ENCODE data around the gene TCAP.

Gene TCAP

DNA sequence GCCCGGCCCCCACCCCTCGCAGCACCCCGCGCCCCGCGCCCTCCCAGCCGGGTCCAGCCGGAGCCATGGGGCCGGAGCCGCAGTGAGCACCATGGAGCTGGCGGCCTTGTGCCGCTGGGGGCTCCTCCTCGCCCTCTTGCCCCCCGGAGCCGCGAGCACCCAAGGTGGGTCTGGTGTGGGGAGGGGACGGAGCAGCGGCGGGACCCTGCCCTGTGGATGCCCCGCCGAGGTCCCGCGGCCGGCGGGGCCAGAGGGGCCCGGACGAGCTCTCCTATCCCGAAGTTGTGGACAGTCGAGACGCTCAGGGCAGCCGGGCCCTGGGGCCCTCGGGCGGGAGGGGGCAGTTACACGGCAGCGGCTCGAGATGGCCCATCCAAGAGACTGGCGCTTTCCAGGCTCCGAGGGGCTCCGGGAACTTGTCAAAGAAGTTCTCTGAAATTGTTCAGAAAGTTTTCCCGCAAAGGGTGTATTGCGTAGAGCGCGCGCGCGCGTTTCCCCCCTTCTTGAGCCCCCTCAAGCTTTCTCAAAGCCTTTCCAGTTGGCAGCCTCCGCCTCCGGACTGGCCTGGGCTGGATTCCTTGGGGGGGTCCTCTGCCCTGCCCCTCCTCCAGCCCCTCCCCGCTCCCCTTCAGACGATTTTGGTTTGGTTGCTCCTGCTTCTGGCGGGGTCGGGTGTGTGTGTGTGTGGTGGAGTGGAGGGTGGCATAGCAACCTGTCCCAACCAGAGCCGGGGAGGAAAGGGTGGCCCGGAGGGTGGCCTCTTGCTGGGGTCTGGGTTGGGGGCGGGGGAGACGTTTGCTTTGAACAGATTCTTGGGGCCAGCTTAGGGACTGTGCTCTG lies 35.2 kb downstream of the TCAP start:
- TF ChIP-seq, protein P1, sequence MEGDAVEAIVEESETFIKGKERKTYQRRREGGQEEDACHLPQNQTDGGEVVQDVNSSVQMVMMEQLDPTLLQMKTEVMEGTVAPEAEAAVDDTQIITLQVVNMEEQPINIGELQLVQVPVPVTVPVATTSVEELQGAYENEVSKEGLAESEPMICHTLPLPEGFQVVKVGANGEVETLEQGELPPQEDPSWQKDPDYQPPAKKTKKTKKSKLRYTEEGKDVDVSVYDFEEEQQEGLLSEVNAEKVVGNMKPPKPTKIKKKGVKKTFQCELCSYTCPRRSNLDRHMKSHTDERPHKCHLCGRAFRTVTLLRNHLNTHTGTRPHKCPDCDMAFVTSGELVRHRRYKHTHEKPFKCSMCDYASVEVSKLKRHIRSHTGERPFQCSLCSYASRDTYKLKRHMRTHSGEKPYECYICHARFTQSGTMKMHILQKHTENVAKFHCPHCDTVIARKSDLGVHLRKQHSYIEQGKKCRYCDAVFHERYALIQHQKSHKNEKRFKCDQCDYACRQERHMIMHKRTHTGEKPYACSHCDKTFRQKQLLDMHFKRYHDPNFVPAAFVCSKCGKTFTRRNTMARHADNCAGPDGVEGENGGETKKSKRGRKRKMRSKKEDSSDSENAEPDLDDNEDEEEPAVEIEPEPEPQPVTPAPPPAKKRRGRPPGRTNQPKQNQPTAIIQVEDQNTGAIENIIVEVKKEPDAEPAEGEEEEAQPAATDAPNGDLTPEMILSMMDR (IDR thresholded peaks at IDR 0.05; ENCODE audit: low read depth, low read length): no peak
- no peak for DNase-seq (ENCODE audit: extremely low read depth, low read depth)

DNA sequence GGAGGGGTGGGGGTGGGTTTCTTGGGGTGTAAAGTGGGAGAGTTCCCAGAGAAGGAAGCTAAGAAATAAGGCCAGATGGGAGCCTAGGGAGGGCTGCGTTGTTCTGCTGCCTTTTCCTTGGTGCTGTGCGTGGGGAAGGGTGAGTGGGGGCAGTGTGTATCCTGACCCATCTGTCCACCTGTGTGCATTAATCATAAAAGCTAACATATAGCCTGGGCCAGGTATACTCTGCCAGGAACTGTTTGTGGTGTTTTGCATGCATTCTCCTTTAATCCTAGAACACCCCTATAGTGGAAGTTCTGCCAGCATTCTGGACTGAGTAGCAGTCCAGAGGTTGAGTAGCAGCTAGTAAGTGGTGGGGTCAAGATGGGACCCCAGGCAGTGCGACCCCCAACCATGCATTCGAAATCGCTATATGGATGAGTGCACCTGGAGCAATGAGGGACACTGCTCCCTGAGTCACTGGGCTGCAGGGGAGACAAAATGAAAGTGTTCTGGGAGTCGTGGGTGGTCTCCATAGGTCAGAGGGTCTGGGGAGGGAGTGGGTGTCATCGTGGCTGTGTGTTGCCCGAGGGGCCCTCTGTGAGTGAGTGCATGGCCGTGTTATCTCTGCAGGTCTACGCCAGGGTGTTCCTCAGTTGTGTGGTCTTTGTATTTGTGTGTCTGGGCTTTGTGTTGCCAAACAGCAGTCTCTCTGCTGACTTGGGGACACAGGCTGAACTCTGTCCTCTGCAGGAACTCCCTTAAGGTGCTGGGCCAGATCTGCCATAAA lies 36.0 kb downstream of the TCAP start:
- no peak for DNase-seq (ENCODE audit: extremely low read depth, low read depth)
- TF ChIP-seq, protein P1 (IDR thresholded peaks at IDR 0.05; ENCODE audit: low read depth, low read length): no peak

DNA sequence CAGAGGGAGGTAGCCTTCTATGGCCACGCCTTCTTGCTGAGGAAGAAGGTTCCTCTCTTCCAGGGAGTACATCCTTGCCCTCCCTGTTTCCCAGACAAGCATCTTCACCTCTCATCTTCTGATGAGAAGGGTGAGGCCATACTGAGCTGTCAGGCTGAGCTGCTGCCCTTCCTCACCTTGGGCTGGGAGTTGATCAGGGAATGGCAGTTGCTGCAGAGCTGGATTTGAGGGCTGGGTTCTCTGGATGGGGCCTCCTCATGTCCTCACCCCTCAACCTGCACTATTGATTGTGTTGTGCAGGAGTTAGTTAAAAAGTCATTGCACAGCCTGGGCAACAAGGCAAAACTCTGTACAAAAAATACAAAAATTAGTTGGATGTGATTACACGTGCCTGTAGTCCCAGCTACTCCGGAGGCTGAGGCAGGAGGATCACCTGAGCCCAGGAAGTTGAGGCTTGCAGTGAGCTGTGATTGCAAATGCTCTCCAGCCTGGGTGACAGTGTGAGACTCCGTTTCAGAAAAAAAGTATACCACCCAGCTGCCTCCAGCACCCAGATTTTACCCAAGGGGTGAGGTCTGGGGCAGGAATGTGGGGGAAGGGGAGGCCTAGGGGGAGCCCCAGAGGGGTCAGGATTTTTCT lies 36.8 kb downstream of the TCAP start:
- TF ChIP-seq, protein P1 (IDR thresholded peaks at IDR 0.05; ENCODE audit: low read depth, low read length): no peak
- DNase-seq (ENCODE audit: extremely low read depth, low read depth): no peak

GRCh38 chr17:39702901-39703893 lies 38.0 kb downstream of the TCAP start:
- TF ChIP-seq, protein P1 (IDR thresholded peaks at IDR 0.05; ENCODE audit: low read depth, low read length): no peak
- no peak for DNase-seq (ENCODE audit: extremely low read depth, low read depth)

- no peak for DNase-seq (ENCODE audit: extremely low read depth, low read depth)
- TF ChIP-seq, protein P1 (IDR thresholded peaks at IDR 0.05; ENCODE audit: low read depth, low read length): no peak
Measured at GRCh38 chr17:39703913-39704312, 38.8 kb downstream of the TCAP start.

DNA sequence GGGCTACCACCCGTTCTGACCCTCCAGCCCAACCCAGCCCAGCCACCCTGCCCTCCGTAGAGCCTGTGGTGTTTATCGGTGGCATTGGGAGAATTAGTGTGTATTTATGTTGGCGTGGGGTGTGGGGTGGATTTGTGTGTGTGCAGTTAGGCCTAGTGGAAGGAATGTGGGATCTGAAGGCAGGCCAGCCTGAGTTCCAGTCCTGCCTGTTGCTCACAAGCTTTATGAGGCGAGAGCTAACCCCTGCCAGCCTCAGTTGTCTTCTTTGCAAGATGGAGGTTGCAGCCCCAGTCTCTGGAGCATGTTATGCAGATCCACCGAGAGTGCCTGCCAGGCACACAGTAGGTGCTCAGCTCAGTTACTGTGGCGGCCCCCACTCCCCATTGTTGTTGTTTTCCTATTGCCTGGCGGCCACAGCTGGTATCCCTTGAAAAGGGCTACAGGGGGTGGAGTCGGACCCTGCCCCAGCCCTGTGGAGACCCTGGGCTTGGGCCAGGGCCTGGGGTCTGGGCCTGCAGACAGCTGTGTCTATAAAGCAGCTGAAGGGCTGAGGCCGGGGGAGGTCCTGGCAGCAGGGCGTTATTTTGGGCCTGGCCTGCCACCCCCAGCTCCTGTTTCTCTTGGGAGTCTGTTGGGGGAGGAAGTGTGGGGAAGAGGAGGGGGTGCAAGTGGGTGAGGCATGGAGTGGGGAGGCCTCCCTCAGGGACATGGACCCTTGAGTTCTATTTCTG lies 39.8 kb downstream of the TCAP start:
- DNase-seq (ENCODE audit: extremely low read depth, low read depth): peak; percentile 11
- TF ChIP-seq, protein P1 (IDR thresholded peaks at IDR 0.05; ENCODE audit: low read depth, low read length): peak; percentile 33

Data from AG09319 (cell line).